Fibroblast of lung (primary cell): Measurements from ENCODE around the gene GAPDHS. TPM values are rescaled to one million over a fixed set of nuclear protein-coding genes. Genes with fewer than 3 reads are reported as not detected.

Experiments used
- DNase-seq, 2 donors: peaks; one replicate each; pipeline versions ENCODE4 v3.0.0 to v3.0.0-alpha.2; 2010; ENCODE audit warnings: low read depth in 2 of 2
- H2AFZ ChIP-seq: 2 replicates; pipeline ENCODE4 v1.5.1; 2012; ENCODE audit warnings: low read length, control low read depth, inconsistent platforms
- H3K27ac ChIP-seq: 2 replicates; pipeline ENCODE4 v1.5.1; 2011; ENCODE audit warnings: low read length, control low read depth; ENCODE audit not compliant: insufficient read depth
- H3K27me3 ChIP-seq: 2 replicates; pipeline ENCODE4 v1.5.1; 2011; ENCODE audit warnings: mild to moderate bottlenecking, low read length; ENCODE audit not compliant: control insufficient read depth, insufficient read depth
- H3K36me3 ChIP-seq: 2 replicates; pipeline ENCODE4 v1.5.1; 2011; ENCODE audit warnings: low read length; ENCODE audit not compliant: control insufficient read depth, insufficient read depth
- H3K4me1 ChIP-seq: 2 replicates; pipeline ENCODE4 v1.5.1; 2011; ENCODE audit warnings: low read length; ENCODE audit not compliant: control insufficient read depth, insufficient read depth; ENCODE audit errors: extremely low read depth
- H3K4me2 ChIP-seq: 2 replicates; pipeline ENCODE4 v1.5.1; 2011; ENCODE audit warnings: low read length, control low read depth; ENCODE audit not compliant: insufficient read depth; ENCODE audit errors: extremely low read depth
- H3K4me3 ChIP-seq, 4 experiments: fragments of 200-600 bp in 1 of 4; sonication (generic) in 1 of 4; replicated peaks in 1 of 4; 2 replicates each; pipeline ENCODE4 v1.5.1; 2011 to 2016; ENCODE audit warnings: low read length in 4 of 4, low read depth in 3 of 4, mild to moderate bottlenecking in 3 of 4, control low read depth in 2 of 4, inconsistent platforms in 1 of 4, mixed read lengths in 1 of 4; ENCODE audit not compliant: insufficient read depth in 1 of 4; ENCODE audit errors: control extremely low read depth in 1 of 4
- H3K79me2 ChIP-seq: 2 replicates; pipeline ENCODE4 v1.5.1; 2012; ENCODE audit warnings: mild to moderate bottlenecking, low read length, inconsistent platforms; ENCODE audit not compliant: control insufficient read depth, insufficient read depth
- H3K9ac ChIP-seq: 2 replicates; pipeline ENCODE4 v1.5.1; 2011; ENCODE audit warnings: mild to moderate bottlenecking, low read length, control low read depth; ENCODE audit not compliant: insufficient read depth
- H3K9me3 ChIP-seq: 2 replicates; pipeline ENCODE4 v1.5.1; 2012; ENCODE audit warnings: low read depth, low read length; ENCODE audit not compliant: control insufficient read depth, insufficient read depth
- H4K20me1 ChIP-seq: 2 replicates; pipeline ENCODE4 v1.5.1; 2011; ENCODE audit warnings: low read length; ENCODE audit not compliant: control insufficient read depth, insufficient read depth; ENCODE audit errors: extremely low read depth
- CTCF ChIP-seq, 2 donors: IDR thresholded peaks in 1 of 2; conservative IDR thresholded peaks in 1 of 2; 1 replicate in 1 of 2; 2 replicates in 1 of 2; pipeline ENCODE4 v1.5.1; 2011 to 2012; ENCODE audit warnings: low read length in 2 of 2, control low read depth in 1 of 2, inconsistent platforms in 1 of 2, low read depth in 1 of 2, mild to moderate bottlenecking in 1 of 2
- EZH2 ChIP-seq: IDR thresholded peaks from 2 replicates; pipeline ENCODE4 v1.5.1; 2012; ENCODE audit warnings: low read length, control low read depth, mild to moderate bottlenecking; ENCODE audit errors: missing control alignments
- polyA plus RNA-seq, 2 donors: library from polyadenylated mRNA; depleted of rRNA in 1 of 2; stranded (reverse) in 1 of 2; unstranded in 1 of 2; fragments of >200 nt; gene quantifications; 2 replicates each; pipeline ENCODE4 v1.2.1, GENCODE V29; 2011 to 2012; ENCODE audit warnings: missing spikeins in 1 of 2
- total RNA-seq: library from RNA; depleted of rRNA; stranded (reverse); fragments of >200 nt; gene quantifications from 2 replicates; pipeline ENCODE4 v1.2.1, GENCODE V29; 2014

Gene GAPDHS
- total and polyA plus RNA-seq, 2 donors (not counting 1 experiment from before 2014, with no cell fraction given), result not detected

- Histone ChIP-seq H3K9ac (no peak overlapping the region), H4K20me1 (no peaks in the 10 kb centered on the region), H3K79me2 (peaks cover 18% of the 10 kb centered on the region), H3K36me3 (peaks cover 1% of the 10 kb centered on the region), H3K4me3 (peak overlapping the region in 2 of 4 experiments; percentile 8 to 91), H3K27me3 (no peaks in the 10 kb centered on the region), H2AFZ (no peak overlapping the region), H3K4me1 (peaks cover 5% of the 10 kb centered on the region), H3K9me3 (no peaks in the 10 kb centered on the region), H3K27ac (no peak overlapping the region), H3K4me2 (no peak overlapping the region)
- TF ChIP-seq EZH2 (no peak), CTCF (conservative IDR thresholded peaks at IDR 0.05 in 1 of 2, IDR thresholded peaks at IDR 0.05 in 1 of 2; ENCODE audit: low read depth in 1 of 2, low read length in 2 of 2) (no peak)
- no peak for DNase-seq
Observed at GRCh38 chr19:35543280-35544109, 10.2 kb downstream of the GAPDHS start.

DNA sequence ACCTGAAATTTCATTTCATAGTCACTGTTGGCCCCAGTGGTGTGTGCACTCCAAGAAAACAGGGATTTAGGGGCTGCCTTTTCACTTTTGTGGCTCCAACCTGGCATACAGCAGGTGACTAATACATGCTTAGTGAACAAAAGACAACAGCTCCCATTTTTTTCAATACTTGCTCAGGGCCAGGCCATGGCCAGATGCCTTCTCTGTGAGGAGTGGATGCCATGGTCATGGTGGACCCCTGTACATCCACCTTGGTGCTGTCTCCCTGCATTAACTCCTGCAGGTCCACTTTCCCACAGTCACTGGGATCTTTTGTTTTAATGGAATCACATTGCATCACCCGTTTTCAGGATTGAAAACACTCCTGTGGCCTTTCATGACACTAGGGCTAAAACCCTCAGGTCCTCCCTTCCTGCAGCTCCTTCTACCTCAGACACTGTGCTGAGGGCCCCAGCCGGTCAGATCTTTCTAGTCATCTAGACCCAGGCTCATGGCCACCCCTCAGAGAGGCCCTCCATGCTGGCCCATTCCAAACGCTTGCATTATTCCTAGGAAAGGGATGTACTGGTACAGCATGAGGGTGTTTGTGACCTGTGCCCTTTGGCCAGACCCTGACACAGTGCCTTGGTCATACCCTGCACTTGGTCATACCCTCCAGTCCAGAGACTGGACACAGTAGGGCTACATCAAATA lies 11.0 kb downstream of the GAPDHS start:
- H3K27me3 ChIP-seq, result no peaks in the 10 kb centered on the region
- peak overlapping the region; percentile 97 for H3K9ac ChIP-seq
- no peak overlapping the region for H2AFZ ChIP-seq
- DNase-seq, result no peak
- no peak for TF ChIP-seq CTCF (conservative IDR thresholded peaks at IDR 0.05 in 1 of 2, IDR thresholded peaks at IDR 0.05 in 1 of 2; ENCODE audit: low read depth in 1 of 2, low read length in 2 of 2)
- no peak for TF ChIP-seq EZH2
- H4K20me1 ChIP-seq, result no peaks in the 10 kb centered on the region
- H3K36me3 ChIP-seq, result peaks cover 1% of the 10 kb centered on the region
- peak overlapping the region; percentile 71 to 91 (median 74) for H3K4me3 ChIP-seq
- peaks cover 18% of the 10 kb centered on the region for H3K79me2 ChIP-seq
- peak overlapping the region; percentile 83 for H3K4me2 ChIP-seq
- H3K27ac ChIP-seq, result peak overlapping the region; percentile 86
- H3K4me1 ChIP-seq, result peaks cover 5% of the 10 kb centered on the region
- H3K9me3 ChIP-seq, result no peaks in the 10 kb centered on the region
